ENCODE measurements around the gene ERBB3.

DNA sequence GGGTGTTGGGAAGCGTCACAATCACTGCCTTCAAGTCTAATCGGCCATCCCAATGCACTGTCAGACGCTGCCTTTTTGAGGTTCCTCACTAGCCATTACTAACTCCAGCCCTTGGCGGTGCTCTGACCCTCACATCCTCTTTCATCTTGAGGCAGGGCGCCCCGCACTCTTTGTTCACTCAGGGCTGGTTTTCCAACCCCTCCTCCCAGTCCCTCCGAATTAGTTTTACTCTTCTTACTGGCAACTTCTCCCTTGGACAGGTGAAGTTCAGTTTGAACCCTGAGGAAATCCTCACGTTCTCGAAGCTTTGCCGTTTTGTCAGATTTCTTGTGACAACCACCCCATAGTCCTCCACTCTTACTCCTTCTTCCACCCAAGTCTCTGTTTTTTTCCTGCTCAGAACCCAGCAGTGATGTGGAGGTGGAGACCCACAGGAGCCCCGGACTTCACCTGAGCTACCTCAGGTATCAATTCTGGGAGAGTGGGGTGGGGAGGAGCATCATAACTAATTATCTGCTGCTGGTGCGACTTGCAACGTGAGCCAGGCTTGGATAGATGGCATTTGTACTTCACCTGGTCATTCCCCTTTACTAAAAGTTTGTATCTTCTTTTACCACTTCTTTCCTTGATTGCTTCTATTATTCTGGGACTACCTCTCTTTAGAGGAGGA lies 38.9 kb downstream of the ERBB3 start:
- TF ChIP-seq, protein P1, sequence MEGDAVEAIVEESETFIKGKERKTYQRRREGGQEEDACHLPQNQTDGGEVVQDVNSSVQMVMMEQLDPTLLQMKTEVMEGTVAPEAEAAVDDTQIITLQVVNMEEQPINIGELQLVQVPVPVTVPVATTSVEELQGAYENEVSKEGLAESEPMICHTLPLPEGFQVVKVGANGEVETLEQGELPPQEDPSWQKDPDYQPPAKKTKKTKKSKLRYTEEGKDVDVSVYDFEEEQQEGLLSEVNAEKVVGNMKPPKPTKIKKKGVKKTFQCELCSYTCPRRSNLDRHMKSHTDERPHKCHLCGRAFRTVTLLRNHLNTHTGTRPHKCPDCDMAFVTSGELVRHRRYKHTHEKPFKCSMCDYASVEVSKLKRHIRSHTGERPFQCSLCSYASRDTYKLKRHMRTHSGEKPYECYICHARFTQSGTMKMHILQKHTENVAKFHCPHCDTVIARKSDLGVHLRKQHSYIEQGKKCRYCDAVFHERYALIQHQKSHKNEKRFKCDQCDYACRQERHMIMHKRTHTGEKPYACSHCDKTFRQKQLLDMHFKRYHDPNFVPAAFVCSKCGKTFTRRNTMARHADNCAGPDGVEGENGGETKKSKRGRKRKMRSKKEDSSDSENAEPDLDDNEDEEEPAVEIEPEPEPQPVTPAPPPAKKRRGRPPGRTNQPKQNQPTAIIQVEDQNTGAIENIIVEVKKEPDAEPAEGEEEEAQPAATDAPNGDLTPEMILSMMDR (IDR thresholded peaks at IDR 0.05; ENCODE audit: borderline replicate concordance, extremely low read depth, low read length, poor library complexity, severe bottlenecking) = no peak
- no peak for TF ChIP-seq EZH2 (IDR thresholded peaks at IDR 0.05; ENCODE audit: borderline replicate concordance, low read depth, low read length, severe bottlenecking)
